ENCODE measurements around the gene ACOT7. TPM values are rescaled to one million over a fixed set of nuclear protein-coding genes. Genes with fewer than 3 reads are reported as not detected.

Gene ACOT7
- total and polyA plus RNA-seq, 2 of the 13 experiments (the other 11 are each of a cell fraction or from before 2014, with no cell fraction given), result 33.0 to 55.8 TPM

DNA sequence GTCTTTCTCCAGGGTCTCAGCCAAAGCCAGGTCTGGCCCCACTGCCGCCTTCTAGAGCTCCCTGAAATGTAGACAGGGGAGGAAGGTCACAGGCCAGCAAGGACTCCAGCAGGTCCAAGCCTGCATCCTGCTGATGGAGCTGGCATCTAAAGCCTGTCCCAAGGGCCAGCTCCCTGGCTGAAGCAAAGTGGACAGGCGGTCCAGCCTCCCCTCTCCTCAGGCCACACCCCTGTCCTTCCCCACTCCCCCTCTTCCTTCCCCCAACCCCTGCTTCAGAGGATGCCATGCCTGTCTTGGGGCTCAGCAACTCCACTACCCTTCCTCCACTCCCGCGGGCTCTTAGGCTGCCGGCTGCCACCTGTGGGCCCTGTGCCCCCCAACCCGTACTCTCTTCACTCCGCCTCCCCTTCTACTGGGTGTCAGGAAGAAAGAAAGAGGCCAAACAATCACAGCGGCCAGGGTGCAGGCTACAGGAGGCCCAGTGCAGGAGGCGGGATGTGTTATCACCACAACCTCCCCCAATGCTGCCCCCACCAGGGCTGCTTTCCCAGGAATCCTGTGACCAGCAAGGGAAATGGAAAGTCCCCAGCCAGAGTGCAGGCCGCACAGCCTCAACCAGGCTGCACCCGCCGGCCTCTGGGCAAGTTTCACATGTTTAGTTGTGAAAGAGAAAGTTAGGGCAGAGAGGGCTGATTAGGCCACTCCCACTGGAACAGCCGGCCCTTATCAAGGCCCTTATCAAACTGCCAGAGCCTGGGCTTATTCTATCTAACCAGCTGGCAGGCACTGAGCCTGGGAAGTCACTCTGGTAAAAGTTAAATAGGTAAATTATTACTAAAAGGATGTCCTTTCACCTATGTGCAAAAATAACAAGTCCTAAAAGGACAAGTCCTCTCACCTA, 34.1 kb downstream of the ACOT7 start (continued):
- TF ChIP-seq SIN3B (IDR thresholded peaks at IDR 0.05; ENCODE audit: low read length) (no peak), ZBTB7A (CRISPR knock-in tag; IDR thresholded peaks at IDR 0.05) (0 out of 2 replicates have a peak, but pooled peaks have one; percentile 36), YEATS2 (CRISPR knock-in tag; IDR thresholded peaks at IDR 0.05; ENCODE audit: borderline replicate concordance) (peak; percentile 23; the same call in 1 of the 2 replicates), IKZF4 (CRISPR knock-in tag; IDR thresholded peaks at IDR 0.05; ENCODE audit: borderline replicate concordance, low read depth, not compliant biosample characterization) (no peak), ZNF20 (CRISPR knock-in tag; IDR thresholded peaks at IDR 0.05) (no peak), ZNF766 (CRISPR knock-in tag; IDR thresholded peaks at IDR 0.05; ENCODE audit: borderline replicate concordance) (no peak), ZNF615 (CRISPR knock-in tag; IDR thresholded peaks at IDR 0.05; ENCODE audit: borderline replicate concordance) (no peak), TOE1 (CRISPR knock-in tag; IDR thresholded peaks at IDR 0.05) (no peak), DNMT3B (CRISPR knock-in tag; conservative IDR thresholded peaks at IDR 0.05) (no peak), NFE2L1 (CRISPR knock-in tag; IDR thresholded peaks at IDR 0.05; ENCODE audit: borderline replicate concordance) (no peak), ZNF563 (CRISPR knock-in tag; IDR thresholded peaks at IDR 0.05) (no peak)
- TF ChIP-seq, protein P1, sequence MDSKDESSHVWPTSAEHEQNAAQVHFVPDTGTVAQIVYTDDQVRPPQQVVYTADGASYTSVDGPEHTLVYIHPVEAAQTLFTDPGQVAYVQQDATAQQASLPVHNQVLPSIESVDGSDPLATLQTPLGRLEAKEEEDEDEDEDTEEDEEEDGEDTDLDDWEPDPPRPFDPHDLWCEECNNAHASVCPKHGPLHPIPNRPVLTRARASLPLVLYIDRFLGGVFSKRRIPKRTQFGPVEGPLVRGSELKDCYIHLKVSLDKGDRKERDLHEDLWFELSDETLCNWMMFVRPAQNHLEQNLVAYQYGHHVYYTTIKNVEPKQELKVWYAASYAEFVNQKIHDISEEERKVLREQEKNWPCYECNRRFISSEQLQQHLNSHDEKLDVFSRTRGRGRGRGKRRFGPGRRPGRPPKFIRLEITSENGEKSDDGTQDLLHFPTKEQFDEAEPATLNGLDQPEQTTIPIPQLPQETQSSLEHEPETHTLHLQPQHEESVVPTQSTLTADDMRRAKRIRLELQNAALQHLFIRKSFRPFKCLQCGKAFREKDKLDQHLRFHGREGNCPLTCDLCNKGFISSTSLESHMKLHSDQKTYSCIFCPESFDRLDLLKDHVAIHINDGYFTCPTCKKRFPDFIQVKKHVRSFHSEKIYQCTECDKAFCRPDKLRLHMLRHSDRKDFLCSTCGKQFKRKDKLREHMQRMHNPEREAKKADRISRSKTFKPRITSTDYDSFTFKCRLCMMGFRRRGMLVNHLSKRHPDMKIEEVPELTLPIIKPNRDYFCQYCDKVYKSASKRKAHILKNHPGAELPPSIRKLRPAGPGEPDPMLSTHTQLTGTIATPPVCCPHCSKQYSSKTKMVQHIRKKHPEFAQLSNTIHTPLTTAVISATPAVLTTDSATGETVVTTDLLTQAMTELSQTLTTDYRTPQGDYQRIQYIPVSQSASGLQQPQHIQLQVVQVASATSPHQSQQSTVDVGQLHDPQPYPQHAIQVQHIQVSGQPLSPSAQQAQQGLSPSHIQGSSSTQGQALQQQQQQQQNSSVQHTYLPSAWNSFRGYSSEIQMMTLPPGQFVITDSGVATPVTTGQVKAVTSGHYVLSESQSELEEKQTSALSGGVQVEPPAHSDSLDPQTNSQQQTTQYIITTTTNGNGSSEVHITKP (CRISPR knock-in tag; IDR thresholded peaks at IDR 0.05; ENCODE audit: low read depth), result 0 out of 2 replicates have a peak, but pooled peaks have one; percentile 17
- TF ChIP-seq, protein P2, sequence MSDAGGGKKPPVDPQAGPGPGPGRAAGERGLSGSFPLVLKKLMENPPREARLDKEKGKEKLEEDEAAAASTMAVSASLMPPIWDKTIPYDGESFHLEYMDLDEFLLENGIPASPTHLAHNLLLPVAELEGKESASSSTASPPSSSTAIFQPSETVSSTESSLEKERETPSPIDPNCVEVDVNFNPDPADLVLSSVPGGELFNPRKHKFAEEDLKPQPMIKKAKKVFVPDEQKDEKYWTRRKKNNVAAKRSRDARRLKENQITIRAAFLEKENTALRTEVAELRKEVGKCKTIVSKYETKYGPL (CRISPR knock-in tag; IDR thresholded peaks at IDR 0.05), result no peak
- TF ChIP-seq, protein P3, sequence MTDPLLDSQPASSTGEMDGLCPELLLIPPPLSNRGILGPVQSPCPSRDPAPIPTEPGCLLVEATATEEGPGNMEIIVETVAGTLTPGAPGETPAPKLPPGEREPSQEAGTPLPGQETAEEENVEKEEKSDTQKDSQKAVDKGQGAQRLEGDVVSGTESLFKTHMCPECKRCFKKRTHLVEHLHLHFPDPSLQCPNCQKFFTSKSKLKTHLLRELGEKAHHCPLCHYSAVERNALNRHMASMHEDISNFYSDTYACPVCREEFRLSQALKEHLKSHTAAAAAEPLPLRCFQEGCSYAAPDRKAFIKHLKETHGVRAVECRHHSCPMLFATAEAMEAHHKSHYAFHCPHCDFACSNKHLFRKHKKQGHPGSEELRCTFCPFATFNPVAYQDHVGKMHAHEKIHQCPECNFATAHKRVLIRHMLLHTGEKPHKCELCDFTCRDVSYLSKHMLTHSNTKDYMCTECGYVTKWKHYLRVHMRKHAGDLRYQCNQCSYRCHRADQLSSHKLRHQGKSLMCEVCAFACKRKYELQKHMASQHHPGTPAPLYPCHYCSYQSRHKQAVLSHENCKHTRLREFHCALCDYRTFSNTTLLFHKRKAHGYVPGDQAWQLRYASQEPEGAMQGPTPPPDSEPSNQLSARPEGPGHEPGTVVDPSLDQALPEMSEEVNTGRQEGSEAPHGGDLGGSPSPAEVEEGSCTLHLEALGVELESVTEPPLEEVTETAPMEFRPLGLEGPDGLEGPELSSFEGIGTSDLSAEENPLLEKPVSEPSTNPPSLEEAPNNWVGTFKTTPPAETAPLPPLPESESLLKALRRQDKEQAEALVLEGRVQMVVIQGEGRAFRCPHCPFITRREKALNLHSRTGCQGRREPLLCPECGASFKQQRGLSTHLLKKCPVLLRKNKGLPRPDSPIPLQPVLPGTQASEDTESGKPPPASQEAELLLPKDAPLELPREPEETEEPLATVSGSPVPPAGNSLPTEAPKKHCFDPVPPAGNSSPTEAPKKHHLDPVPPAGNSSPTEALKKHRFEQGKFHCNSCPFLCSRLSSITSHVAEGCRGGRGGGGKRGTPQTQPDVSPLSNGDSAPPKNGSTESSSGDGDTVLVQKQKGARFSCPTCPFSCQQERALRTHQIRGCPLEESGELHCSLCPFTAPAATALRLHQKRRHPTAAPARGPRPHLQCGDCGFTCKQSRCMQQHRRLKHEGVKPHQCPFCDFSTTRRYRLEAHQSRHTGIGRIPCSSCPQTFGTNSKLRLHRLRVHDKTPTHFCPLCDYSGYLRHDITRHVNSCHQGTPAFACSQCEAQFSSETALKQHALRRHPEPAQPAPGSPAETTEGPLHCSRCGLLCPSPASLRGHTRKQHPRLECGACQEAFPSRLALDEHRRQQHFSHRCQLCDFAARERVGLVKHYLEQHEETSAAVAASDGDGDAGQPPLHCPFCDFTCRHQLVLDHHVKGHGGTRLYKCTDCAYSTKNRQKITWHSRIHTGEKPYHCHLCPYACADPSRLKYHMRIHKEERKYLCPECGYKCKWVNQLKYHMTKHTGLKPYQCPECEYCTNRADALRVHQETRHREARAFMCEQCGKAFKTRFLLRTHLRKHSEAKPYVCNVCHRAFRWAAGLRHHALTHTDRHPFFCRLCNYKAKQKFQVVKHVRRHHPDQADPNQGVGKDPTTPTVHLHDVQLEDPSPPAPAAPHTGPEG (CRISPR knock-in tag; IDR thresholded peaks at IDR 0.05), result no peak
- TF ChIP-seq, protein P4, sequence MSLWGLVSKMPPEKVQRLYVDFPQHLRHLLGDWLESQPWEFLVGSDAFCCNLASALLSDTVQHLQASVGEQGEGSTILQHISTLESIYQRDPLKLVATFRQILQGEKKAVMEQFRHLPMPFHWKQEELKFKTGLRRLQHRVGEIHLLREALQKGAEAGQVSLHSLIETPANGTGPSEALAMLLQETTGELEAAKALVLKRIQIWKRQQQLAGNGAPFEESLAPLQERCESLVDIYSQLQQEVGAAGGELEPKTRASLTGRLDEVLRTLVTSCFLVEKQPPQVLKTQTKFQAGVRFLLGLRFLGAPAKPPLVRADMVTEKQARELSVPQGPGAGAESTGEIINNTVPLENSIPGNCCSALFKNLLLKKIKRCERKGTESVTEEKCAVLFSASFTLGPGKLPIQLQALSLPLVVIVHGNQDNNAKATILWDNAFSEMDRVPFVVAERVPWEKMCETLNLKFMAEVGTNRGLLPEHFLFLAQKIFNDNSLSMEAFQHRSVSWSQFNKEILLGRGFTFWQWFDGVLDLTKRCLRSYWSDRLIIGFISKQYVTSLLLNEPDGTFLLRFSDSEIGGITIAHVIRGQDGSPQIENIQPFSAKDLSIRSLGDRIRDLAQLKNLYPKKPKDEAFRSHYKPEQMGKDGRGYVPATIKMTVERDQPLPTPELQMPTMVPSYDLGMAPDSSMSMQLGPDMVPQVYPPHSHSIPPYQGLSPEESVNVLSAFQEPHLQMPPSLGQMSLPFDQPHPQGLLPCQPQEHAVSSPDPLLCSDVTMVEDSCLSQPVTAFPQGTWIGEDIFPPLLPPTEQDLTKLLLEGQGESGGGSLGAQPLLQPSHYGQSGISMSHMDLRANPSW (CRISPR knock-in tag; IDR thresholded peaks at IDR 0.05; ENCODE audit: borderline replicate concordance), result no peak

All from HepG2 (cell line).